ENCODE results near the gene NUMB. TPM values are rescaled to one million over a fixed set of nuclear protein-coding genes. Genes with fewer than 3 reads are reported as not detected.
A peak's percentile ranks its signal among the peaks of the same experiment; 100 is the strongest.

The NUMB gene
- total and polyA plus RNA-seq, 12 donors = 24.6 to 63.3 (median 48.4) TPM

DNA sequence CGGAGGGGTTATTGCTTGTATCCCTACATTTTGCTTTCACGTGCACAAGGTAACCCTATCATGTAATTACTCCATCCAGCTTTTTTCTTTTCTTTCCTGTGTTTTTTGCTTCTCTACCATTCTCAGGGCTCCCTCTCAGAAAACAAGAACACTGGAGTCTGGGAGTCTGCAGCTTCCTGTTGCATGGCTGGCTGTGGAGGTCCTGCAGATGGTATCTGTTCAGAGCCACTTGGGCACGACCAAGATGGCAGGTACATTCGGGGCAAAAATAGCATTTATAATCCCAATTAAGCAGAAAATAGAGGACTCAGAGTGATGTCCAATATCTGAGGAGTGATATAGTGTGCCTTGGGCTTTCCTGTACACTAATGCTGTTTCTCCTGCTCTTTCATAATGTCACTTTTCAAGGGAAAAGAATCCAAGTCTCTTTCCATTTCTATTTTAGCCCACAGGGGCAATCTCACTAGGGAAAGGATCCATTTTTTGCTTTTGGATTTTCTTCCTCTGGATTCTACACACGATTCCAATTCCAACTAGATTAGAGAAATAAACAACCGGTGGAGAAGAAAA lies 3.2 kb upstream of the NUMB start:
- Histone ChIP-seq H3K36me3 (replicated peaks in 1 of 2) (no peaks in the 10 kb centered on the region), H3K4me3 (peak overlapping the region in 1 of 4 donors; percentile 4), H3K27me3 (no peaks in the 10 kb centered on the region), H3K9me3 (replicated peaks in 1 of 3) (no peaks in the 10 kb centered on the region), H3K27ac (peak overlapping the region in 3 of 5 donors; percentile 18 to 68 (median 61)), H3K4me1 (replicated peaks in 1 of 2) (peaks cover 31 to 71% of the 10 kb centered on the region in 2 donors)
- DNase-seq = no peak
- 31 to 37% (median 33%) methylated on average over 6 of the region's 6 CpGs for WGBS, 4 donors
- no peak for TF ChIP-seq POLR2A (IDR thresholded peaks at IDR 0.05)
- TF ChIP-seq, protein P1, sequence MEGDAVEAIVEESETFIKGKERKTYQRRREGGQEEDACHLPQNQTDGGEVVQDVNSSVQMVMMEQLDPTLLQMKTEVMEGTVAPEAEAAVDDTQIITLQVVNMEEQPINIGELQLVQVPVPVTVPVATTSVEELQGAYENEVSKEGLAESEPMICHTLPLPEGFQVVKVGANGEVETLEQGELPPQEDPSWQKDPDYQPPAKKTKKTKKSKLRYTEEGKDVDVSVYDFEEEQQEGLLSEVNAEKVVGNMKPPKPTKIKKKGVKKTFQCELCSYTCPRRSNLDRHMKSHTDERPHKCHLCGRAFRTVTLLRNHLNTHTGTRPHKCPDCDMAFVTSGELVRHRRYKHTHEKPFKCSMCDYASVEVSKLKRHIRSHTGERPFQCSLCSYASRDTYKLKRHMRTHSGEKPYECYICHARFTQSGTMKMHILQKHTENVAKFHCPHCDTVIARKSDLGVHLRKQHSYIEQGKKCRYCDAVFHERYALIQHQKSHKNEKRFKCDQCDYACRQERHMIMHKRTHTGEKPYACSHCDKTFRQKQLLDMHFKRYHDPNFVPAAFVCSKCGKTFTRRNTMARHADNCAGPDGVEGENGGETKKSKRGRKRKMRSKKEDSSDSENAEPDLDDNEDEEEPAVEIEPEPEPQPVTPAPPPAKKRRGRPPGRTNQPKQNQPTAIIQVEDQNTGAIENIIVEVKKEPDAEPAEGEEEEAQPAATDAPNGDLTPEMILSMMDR (IDR thresholded peaks at IDR 0.05) = no peak
- intact Hi-C loops (cut with DNase I) = no loop called here

DNA sequence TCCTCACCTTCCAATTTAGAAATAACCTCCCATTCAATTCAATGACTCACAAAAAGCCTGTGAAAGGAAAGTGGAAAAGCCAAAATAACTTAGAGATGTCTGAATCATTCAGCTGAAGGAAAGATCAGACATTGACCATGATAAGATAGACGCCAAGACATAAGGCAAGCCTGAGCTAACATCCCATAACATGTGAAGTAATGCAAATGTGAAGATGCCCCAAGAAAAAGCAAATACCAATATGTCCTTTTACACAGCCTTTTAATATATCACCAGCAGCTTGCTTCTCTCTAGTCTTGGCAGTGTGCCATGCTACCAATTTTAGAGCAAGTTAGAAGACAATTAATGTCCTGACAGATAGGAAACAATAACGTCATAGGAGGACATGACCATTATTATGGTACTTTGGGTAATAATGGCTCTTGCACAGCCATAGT lies 2.4 kb upstream of the NUMB start:
- peaks cover 31 to 73% of the 10 kb centered on the region in 2 donors for H3K4me1 ChIP-seq (replicated peaks in 1 of 2)
- WGBS, 4 donors = 16 to 20% (median 18%) methylated on average over 2 of the region's 2 CpGs
- H3K27ac ChIP-seq = peak overlapping the region in 3 of 5 donors; percentile 2 to 61 (median 7)
- no peaks in the 10 kb centered on the region for H3K27me3 ChIP-seq
- TF ChIP-seq, protein P1 (IDR thresholded peaks at IDR 0.05) = no peak
- no peak for TF ChIP-seq POLR2A (IDR thresholded peaks at IDR 0.05)
- intact Hi-C loops (cut with DNase I) = no loop called here
- no peak overlapping the region for H3K4me3 ChIP-seq
- H3K36me3 ChIP-seq (replicated peaks in 1 of 2) = no peaks in the 10 kb centered on the region
- peak; percentile 30 to 70 (median 45) for DNase-seq
- no peaks in the 10 kb centered on the region for H3K9me3 ChIP-seq (replicated peaks in 1 of 3)

DNA sequence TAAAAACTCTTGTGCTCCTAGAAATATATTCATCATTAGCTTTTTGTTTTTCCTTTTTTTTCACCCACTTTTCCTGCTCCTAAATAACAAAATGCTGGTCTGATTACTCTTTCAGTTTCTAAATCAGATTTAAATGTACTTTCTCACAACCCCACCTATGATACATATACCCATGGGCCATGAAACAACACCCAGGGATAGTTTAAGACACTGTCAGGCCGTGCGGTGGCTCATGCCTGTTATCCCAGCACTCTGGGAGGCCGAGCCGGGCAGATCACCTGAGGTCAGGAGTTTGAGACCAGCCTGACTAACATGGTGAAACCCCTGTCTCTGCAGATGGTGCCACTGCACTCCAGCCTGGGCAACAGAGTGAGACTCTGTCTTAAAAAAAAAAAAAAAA lies 1.6 kb upstream of the NUMB start:
- H3K27ac ChIP-seq = peak overlapping the region in 2 of 5 donors; percentile 7 to 61
- no peaks in the 10 kb centered on the region for H3K27me3 ChIP-seq
- WGBS, 4 donors = 82 to 88% (median 87%) methylated on average over 4 of the region's 4 CpGs
- no peaks in the 10 kb centered on the region for H3K36me3 ChIP-seq (replicated peaks in 1 of 2)
- TF ChIP-seq POLR2A (IDR thresholded peaks at IDR 0.05) = no peak
- TF ChIP-seq, protein P1 (IDR thresholded peaks at IDR 0.05) = no peak
- DNase-seq = no peak
- H3K4me3 ChIP-seq = no peak overlapping the region
- H3K4me1 ChIP-seq (replicated peaks in 1 of 2) = peaks cover 31 to 80% of the 10 kb centered on the region in 2 donors
- intact Hi-C loops (cut with DNase I) = no loop called here
- no peaks in the 10 kb centered on the region for H3K9me3 ChIP-seq (replicated peaks in 1 of 3)

DNA sequence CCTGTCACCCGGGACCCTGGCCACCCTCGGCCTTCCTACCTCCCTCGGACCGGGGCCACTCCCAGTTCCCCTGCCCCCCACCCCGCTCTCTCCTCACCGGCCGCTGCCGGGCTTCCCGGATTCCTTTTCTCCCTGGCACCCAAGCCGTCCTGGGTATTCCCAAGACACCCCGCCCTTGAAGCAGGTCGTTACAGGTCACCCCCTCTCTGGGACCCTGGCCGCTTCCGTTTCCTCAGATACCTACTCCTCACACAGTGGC lies 493 bp downstream of the NUMB start:
- Histone ChIP-seq H3K36me3 (replicated peaks in 1 of 2) (no peaks in the 10 kb centered on the region), H3K27me3 (no peaks in the 10 kb centered on the region), H3K9me3 (replicated peaks in 1 of 3) (no peaks in the 10 kb centered on the region), H3K4me1 (replicated peaks in 1 of 2) (peaks cover 25 to 74% of the 10 kb centered on the region in 2 donors), H3K4me3 (peak overlapping the region; percentile 82 to 99 (median 90)), H3K27ac (peak overlapping the region; percentile 11 to 91 (median 86))
- 0 to 1% (median 1%) methylated on average over 10 to 14 of the region's 14 CpGs for WGBS, 4 donors
- DNase-seq = peak in 5 of 7 donors; percentile 34 to 64 (median 50)
- intact Hi-C loops (cut with DNase I) = no loop called here
- TF ChIP-seq, protein P1 (IDR thresholded peaks at IDR 0.05) = no peak
- TF ChIP-seq POLR2A (IDR thresholded peaks at IDR 0.05) = no peak

Data from adrenal gland (tissue), 12 donors.